Effector CD8-positive, alpha-beta T cell (primary cell): ENCODE results near the gene ATP2A2.
"Not testable (repeated sequence)": the region's sequence is repeated elsewhere in the genome, so short reads cannot be mapped to it uniquely, and the experiment has no call there.

Experiments used
- DNase-seq: peaks from one replicate; lab custom pipeline; 2025; lab: John Stamatoyannopoulos, UW

Gene ATP2A2

DNA sequence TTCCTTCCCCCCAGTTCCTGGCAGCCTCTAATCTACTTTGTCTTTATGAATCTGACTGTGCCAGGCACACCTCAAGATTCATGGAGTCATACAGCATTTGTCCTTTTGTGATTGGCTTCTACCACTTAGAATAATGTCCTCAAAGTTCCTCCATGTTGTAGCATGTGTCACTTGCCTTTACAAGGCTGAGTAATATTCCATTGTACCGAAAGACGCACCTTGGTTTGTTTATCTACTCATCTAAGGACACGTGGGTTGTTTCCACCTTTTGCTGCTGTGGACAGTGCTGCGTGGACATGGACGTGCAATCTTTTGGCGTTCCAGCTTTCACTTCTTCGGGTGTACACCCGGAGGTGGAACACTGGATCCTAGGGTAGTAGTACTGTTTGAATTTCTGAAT is 88.9 kb downstream of the ATP2A2 start:
- no peak for DNase-seq

GRCh38 chr12:110370732-110371231 is 89.7 kb downstream of the ATP2A2 start:
- no peak for DNase-seq

DNA sequence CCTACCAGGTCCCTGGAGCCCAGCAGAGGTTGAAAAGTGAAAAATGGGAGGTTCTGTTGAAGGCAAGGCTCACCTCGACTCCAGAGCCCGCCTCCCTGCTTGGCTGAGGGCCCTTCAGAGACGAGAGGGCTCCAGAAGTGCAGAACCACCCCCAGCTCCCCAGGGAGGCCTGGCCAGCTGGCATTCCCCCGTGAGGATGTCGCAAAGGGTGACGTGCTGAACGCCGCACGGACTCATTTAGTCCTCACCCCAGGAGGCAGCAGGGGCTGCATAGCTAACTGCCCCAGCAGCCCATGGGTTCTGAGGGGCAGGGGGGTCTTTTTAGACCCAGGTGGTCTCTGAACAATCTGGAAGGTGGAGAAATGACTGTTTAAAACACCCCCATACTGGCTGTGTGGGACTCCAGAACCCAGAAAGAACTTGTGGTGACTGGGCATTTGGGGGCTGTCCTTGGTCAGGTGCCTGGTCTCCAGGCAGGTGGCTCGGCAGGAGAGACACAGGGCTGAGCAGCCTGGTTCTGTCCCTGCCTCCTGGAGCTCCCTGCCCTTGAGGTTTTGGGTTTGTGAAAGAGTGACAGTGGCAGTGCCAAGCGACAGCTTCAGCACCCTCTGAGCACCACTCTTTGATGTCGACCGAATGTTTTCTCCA is 90.5 kb downstream of the ATP2A2 start:
- no peak for DNase-seq

DNA sequence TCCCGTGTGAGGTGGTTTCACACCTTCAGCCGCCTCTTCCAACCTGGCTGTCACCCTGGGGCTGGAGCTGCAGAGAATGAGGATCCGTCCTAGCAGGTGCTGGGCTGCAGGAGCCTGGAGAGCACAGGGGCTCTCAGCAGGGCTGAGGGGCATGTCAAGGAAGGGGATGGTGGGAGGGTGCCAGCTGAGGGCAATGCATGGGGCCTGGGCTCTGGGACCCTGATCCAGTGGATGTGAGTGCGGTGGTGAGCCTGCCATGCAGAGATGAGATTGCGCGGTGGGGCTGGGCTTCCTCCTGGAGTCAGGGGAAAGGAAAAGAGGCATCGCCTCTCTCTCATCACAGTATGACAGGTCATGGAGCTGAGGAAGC is 91.0 kb downstream of the ATP2A2 start:
- no peak for DNase-seq

DNA sequence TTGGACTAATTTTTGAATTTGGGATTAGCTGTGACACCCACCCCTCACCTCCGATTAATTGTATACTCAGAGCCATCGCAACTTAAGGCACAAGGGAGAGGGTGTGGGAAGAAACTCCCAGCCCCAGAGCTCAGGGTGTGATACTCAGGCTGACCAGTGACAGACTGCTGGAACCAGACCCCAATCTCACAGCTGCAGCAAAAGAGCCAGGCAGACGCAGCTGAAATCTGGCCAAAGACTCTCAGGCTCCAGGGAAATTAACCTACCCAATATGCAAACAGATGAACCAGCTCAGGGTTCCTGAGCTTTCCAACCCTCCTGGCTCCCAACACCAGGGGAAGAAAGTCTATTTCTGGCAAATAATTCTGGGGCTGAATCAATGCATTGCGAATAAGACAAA is 92.0 kb downstream of the ATP2A2 start:
- no peak for DNase-seq

DNA sequence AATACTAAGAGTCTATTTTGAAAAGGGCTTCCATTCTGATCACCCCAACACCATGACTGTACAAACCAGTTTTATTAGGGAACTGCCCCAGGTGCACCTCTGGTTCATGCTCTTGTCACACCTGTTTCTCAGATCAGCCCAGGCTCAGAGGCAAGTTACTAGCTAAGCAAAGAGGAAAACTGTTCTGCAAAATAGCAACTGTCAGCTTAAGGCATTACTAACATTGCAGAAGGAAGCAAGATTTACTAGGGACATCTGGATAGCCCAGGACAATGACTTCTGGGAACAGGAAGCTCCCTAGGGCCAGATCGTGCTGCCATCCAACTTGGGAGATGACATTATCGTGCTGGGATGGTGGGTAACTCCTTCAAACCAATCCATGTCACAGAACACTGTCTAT is 92.4 kb downstream of the ATP2A2 start:
- no peak for DNase-seq

GRCh38 chr12:110373962-110374611 is 93.0 kb downstream of the ATP2A2 start:
- DNase-seq, result no peak

DNA sequence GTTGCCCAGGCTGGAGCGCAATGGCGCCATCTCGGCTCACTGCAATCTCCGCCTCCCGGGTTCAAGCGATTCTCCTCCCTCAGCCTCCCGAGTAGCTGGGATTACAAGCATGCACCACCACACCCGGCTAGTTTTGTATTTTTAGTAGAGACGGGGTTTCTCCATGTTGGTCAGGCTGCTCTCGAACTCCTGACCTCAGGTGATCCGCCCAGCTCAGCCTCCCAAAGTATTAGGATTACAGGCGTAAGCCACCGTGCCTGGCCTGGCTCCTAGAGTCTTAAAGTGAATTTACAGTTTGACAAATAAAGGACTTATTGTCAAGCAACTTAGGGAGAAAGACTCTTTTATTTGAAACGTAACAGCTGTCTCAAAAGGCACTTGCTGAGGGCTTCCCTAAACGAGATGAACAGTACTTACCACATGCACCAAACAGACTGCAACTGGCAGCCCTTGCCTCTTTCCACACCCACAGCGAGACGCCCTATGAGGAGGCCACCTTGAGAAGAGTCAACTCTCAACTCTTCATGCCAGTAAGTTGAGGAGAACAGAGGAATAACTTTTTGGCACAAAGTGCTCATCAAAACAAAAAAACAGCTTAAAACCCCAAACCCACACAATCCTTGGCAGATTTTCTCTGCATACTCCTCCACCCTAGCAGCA is 97.2 kb downstream of the ATP2A2 start:
- not testable (repeated sequence) for DNase-seq

GRCh38 chr12:110379197-110379596 is 98.2 kb downstream of the ATP2A2 start:
- no peak for DNase-seq

GRCh38 chr12:110379631-110380030 is 98.6 kb downstream of the ATP2A2 start:
- no peak for DNase-seq

GRCh38 chr12:110382683-110383082 is 101.6 kb downstream of the ATP2A2 start:
- DNase-seq, result no peak
